Kasumi-1 (cell line): ENCODE data around the gene SEMA5A.

ENCODE experiments used
- DNase-seq, 2 experiments: peaks; one replicate each; lab custom pipeline; 2025; lab: John Stamatoyannopoulos, UW

SEMA5A gene

DNA sequence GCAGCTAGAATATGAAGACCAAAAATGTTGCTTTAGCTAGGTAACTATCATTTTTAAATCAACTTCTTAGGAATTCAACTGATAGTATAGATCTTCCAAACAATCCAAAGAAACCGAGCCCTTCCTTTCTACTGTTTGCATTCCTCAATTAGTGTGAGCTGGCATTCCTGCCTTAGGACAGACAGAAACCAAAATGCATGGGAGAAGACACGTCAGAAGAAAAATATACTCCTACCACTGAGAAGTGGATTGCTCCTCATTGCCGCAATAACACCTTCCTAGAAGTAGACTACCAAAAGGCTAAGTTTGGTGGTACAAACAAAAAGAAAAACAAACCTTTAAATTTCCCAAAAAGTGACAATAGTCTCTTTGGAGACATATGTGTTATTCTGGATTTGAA lies 440.0 kb downstream of the SEMA5A start:
- no peak for DNase-seq

DNA sequence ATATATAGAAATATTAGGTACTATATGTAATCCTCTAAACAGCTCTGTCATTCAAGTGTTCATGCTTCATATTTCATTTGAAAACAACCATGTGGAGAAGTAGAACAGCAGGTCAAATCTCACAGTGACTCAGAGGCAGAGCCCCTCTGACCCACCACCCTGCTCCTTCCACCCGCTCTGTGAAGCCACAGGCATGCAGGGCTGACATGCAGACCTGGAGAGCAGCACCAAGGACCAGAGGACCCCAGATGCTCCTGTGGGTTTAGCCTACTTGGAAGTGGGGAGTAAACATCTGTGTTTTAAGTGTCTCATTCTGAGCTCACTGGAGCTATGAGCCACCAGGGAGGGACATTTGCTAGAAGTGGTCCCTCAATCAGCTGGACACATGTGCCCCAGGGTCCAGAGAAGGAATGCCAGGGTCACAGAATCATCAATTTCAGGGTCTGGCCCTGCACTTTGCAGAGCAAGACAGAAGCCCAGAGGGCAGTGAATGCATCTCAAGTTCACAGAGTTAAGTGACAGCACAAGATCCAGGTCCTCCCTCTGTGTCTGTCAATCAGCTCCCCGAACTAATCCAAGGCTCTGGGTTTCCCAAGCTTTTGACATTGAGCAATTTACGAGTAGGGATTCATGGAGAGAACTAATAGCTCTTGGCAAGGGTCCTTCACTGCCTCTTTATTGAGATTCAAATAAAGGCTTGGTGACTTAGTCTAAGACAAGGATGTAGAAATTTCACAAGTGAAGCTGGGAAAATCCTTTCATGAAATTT lies 441.1 kb downstream of the SEMA5A start:
- DNase-seq: no peak

DNA sequence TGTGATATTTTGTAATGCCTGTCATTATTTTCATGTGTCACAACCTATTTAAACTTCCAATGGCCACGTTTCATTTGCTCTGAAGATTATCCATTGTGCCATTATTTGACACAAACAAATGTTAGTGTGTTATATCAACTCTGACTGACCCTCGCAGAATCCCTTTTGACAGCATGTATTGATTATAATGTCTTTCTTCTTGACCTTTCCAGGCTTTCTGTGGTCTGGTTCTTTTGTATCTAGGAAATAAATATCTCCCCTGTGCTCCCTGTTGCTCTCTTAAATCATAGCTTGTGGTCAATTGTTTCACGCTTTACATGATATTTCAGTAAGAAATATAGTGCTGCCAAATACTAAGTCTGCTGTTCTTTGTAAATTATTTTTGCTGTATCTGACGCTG lies 442.6 kb downstream of the SEMA5A start:
- DNase-seq: no peak

DNA sequence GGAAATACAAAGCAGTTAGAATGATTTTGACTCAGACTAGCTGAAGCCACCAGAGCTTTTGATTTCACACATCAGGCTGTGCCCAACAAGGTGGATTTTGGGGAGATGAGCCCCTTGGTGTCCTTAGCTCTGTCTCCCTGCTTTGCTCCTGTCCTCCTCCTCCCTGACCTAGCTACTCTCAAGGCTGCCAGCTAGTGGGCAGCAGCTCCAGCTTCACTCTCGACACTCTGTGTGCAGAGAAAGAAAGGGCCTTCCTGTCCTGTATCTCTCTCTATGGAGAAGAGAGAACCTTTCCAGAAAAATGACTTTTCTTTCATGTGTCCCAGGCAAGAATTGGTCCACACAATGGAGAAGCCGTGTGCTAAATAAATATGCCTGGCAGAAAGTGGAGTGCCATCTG lies 446.2 kb downstream of the SEMA5A start:
- no peak for DNase-seq

DNA sequence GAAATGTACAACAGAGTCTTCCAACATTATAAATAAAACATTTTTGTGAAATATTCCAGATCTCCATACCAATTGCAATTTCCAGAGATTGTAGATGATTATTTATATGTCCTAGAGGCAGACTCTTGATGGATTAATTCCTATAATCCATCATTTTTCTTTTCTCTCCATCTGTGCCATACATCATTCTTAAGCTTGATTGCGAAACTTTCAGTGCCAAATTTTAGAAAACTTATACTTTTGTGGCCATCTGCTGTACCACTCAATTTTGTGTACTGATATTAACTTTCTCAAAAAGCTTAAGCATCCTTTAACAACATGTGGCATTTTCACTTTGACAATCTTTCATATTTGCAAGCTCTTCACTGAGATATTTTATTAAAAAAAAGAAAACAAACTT lies 446.9 kb downstream of the SEMA5A start:
- no peak for DNase-seq

DNA sequence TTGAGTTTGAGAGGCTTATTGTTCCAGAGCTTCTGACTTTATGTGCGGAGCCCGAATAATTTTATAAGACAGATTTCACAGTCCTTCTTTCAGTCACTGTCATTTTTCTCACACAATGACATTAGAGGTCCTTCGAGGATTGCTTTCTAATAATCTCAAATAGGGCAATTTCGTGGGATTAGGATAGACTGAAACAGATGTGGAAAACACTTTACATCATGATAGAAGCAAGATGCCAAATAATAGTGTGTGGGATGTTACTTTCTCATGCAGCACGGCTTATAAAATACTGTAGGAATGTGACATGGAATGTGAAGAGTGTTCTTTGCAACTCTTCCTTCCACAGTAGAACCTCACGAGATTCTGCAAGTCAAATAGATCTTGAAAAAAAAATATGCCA lies 451.3 kb downstream of the SEMA5A start:
- no peak for DNase-seq

DNA sequence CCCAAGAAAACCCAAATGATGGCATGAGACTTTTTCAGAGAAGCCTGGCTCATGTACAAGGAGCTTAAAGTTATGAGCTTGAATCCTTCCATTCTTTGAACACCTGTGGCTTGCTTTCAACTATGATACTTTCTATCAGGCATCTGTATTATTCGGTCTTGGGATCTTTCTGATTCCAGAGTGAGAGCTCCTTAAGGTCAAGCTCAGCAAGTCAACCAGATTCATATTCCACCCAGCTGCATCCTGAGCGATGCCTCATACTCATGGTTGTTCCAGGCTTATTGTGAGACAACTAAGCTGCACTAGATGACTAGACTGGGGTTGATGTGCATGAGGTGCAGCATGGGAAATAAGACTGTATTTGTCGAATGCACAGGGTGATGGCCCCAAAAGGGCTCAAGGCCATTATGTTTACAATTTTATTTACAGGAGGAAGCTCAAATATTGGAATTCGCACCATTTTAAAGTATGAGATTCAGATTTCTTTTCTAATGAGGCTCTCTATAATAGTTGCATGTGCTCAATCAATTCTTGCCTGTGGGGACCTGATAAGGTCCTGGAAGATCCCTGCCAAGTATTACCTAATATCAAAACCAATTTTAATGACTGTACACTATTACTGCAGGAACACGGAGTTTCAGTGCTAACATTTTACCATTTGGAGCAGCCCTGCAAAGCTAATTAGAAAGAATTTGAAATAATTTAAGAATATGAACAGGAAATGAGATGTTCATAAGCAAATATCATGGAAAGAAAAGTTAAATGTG lies 453.8 kb downstream of the SEMA5A start:
- DNase-seq: no peak

DNA sequence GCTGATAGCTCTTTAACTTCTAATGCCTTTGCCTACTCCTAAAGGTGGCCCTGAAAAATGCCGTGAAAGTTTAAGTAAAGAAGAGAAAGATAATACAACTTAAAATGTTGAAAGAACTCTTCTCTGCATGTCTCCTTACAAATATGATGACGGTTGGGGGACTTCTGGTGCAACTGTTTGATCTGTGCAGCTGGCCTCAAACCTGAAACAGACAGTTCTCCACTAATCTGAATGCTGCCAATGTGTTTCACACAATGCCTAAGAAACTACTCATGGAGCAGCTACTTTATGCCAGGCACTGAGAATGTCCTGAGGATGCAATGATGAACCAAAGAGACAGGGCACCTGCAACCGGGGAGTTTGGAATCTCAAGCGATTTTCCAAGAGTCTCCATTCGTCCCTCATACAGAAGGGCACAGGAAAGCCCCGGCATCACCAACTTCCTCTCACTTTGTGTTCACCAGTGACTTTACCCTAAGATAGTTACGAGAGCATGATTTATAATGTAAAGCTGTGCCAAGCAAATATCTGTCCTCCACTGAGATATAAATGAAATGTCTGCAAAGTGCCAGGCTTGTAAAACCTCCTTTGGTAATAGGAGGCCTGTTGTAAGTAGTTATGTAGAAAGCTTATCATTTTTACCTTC lies 455.4 kb downstream of the SEMA5A start:
- DNase-seq: no peak

DNA sequence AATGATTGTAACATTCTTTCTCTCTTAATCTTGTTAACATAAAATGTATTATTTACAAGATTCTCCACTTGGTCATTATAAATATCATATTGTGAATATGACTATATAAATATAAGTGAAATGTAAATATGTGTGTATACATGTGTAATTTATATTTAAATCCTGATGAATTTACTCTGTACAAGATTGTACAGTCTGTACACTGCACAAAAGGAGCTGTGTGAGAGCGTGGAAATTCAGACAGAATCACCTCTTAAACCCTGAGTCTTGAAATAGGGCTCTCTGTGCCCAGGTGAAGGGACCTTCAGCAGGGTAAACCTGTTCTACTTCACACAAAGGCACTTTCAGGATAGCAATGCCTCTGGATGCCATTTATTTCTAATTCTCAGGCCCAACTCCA lies 456.0 kb downstream of the SEMA5A start:
- no peak for DNase-seq

DNA sequence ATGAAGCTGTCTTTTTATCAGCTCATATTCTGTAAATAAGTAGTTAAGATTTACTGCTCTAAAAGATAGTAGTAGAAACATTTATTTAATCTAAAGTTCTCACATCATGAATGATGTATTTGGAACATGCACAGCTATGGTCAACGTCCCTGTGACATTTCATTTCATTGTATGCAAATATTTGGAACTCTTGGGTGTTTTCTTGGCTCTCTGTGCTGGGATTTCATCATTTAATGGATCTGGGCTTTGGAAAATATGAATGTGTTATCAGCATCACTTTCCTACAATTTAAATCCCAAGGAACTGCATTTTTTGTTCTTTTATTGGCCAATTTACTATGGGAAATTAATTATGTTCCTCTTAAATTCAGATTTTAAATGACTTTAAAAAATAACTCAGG lies 462.9 kb downstream of the SEMA5A start:
- no peak for DNase-seq

DNA sequence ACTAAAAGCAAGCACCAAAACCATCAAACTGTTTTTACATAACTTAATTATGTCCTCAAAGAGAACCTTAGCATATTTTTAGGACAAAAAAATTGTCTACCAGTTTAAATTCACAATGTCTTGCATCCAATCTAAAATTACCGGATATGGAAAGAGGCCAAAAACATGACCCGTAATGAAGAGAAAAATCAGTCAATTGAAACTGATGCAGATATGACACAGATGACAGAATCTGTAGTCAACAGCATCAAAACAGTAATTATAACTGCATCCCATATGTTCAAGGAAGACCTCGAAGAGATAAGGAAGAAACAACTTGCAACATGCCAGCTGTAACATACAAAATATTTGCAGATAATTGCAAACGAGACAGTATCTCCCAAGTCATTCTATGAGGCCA lies 473.2 kb downstream of the SEMA5A start:
- no peak for DNase-seq

DNA sequence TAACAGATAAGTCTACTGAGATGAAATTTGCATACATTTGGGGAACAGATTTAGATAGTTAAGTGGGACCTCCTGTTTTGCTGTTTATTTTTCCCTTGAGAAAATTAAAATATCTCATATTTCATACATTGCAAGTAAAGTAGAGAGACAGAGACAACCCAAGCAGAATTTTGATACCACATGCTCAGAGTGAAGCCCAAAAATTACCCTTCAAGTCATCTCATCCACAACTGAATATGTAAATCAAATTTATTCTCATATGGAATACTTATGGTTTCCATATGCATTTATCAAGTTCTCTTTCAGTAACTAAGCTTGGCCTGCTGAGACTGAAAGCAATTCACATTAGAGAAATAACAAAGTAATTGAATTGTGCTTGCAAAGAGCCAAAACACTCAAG lies 474.4 kb downstream of the SEMA5A start:
- no peak for DNase-seq

DNA sequence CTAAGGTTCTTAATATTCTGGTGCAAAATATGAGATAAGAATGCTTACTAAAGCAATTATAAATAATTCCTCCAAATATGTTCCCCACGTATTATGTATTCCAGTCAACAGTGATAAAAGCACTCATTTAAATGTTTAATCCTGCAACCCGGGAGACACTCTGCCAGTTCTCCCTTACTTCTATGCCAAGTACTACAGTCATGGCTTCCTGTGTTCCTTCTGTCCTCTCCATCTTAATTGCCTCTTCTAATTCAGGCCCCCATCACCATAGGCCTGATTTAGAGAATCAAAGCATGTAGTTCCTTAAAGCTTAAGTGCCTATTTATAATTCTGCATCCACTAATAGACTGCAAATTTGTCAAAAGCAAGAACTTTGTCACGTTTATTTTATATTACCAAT lies 474.8 kb downstream of the SEMA5A start:
- no peak for DNase-seq

DNA sequence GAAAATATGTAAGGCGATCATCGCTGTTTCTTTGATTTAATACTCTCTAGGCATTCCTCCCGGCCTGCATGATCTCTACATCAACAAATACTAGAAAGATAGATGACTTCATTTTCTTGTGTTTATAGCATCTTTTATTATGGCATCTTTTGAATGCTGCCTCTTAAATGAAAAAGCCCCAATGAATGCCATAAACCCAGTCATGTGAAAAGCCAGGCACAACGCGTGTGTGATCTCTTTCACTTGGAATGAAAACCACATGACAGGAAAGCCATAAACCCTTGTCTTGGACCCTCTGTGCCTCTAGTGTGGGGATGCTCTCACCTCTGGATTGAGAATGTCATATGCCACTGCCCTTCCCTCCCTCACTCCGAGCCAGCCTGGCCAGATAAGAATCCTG lies 476.2 kb downstream of the SEMA5A start:
- no peak for DNase-seq

DNA sequence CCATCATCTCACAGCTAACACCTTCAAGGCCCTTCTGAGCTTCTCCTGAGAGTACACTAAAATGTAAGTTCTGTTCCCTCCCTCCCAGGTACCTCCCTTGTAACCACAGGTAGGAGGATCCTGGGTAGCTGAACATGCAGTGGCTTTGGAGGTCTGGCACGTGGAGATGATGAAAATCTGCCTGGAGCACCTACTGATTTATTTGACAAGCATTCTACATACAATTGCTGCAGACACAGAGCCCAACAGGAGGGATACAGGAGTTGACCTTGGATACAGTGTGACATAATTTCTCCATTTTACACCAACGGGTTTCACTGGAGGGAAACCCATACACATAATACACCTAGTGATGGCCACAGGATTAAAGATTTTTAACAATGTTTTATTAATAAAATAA lies 478.7 kb downstream of the SEMA5A start:
- DNase-seq: no peak

DNA sequence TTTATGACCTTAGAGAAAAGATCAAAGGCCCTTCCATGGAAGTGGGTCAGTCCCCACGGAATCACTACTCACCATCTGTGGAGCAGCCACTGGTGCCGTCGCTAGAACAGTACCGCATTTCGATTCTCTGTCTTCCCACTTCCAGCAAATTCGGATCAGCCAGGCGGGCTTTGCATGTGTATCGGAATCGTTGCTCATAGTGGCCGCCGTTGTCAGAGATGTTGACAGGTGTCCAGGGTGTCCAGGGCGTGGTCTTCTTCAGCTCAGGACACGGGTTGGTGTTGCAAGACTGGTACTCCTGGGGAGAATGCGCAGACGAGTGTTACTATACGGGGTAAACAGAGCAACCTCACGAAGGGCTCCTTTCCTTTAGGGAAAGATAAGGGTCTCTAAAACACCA lies 479.5 kb downstream of the SEMA5A start:
- DNase-seq: no peak

DNA sequence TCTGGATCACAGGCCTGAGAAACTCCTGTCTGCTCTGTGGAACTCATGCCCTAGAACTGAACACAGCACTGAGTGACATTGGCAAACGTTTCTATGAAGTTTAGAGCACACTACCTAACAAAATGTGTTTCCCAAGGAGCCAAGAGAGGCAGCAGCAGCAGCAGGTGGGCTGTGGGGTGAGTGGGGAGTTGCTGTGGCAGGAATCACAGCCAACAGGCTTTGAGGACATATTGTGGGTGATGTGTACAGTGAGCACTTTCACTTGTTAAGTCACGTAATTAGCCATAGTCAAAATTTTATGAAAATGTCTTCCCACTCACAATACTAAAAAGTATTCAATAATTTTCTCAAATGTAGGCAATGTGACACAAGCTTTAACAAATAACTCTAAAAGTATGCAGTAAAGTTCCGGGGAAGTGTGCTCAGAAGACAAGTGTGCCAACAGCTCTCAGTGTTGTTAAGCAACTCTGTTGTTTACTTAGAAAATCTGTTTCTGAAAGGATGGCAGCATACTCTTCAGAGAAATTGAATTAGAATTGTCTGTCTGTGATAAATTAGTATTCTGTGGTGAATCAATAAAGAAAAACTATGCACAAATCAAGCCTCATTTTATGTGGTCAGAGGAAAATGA lies 482.1 kb downstream of the SEMA5A start:
- no peak for DNase-seq

DNA sequence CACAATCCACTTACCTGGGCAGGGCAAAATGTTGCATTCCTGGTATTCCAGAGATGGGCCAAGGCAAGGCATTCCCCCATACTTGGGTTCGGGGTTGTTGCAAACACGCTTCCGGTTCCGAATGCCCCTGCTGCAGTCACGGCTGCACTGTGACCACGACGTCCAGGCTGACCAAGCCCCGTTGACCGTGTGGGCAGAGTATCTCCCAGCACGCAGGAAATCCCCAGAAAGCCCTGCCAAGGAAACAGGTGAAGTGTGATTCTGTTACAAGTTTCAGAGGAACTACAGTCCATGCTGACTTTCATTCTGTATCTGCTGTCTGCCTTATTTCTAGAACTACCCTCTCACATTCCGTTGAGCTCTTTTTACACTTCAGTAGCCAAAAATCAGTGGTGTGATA lies 483.0 kb downstream of the SEMA5A start:
- DNase-seq: no peak

DNA sequence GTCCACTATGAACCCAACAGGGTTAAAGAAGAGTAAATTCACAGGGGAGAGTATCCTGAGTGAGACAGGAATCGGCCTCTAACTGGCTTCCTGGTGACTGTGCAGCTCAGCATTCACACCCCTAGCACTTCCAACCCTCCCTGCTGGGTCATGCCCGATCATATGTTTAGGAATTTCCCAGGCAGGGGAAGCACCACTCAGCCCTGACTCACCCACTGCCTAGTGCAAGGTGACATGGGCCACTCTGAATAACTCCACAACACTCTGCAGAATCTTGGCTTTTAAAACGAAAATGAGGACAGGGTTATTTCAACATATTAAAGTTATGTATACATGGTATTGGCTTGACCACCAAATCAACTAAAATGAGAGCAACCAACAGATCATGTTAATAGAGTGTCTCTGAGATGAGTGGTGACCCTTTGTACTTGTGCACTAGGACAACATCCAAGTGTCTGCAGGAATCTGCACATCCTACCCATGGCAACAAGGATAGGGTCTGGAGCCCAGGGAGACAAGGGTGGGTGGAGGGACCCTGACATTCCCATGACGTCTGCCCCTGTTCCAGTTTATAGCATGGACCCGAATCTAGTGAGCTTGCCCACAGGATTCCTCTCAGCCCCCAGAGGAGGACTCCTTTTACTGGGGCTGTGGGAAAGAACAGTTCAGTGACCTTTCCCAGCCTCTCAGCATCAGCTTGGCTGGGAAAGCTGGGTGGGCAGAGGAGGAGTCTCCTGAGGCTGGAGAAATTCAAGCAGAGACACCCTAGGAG lies 485.8 kb downstream of the SEMA5A start:
- no peak for DNase-seq

DNA sequence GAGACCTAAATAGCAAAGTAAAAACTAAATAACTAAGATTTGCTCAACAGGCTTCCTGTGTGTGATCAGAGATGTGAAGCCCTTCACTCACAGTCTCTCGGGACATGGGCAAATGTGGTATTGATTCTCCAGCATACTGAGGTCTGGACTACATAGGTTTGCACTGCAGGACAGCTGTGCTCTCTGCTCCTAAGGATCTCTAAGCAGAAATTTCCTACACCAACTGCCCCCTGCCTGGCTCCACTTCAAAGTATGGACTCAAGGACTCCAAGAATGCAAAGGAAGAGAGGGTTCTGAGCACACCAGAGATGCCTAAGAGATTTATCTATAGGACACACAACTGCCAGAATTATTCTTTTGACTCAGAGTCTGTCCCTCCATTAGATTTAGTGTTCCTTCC lies 487.2 kb downstream of the SEMA5A start:
- no peak for DNase-seq

DNA sequence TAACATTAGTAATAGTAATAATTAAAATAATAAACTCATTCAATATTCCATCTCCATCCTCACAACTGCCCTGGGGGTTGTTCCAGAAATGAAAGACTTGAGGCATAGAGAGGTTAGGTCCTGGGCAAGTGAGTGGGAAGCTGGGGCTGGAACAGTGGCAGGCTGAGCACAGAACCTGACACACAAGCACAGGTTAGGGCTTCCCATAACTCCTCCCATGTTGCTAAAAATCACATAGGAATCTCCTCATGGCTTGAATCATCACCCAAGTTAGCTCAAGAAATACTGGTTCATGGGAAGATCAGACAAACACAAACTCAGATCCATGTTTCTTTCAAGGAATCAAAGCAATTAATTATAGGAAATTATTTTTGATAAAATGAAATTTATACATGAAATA lies 487.7 kb downstream of the SEMA5A start:
- DNase-seq: no peak

DNA sequence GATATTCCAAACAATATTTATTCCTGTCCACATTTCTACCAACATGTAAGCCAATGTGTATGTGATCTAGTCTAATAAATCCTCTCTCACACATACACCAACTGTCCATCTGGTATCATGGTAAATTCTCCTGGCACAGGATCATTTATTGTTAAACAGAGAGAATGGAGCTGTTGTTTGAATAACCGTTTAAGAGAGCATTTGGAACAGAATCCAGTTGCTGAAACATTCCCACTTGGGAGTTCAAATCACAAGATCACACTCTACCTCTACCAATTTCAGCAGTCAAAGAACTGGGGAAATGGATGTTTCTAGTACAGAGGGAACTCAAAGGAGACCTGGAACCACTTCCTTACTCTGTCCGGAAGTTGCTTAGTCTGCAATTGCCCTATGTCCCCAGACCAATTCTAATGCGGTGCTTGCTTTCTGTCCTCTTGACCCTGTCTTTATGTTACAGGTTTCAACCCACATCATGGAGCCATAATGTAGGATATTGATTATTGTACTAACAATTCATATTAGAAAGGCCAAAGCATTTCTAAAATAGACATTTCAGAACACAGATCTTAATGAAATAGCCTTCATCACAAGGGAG lies 488.4 kb downstream of the SEMA5A start:
- DNase-seq: no peak
